ENCODE results near the gene CACNA1C.

CACNA1C gene

GRCh38 chr12:2578211-2578610 is 525.4 kb downstream of the CACNA1C start:
- no peak for DNase-seq

GRCh38 chr12:2578772-2579171 is 526.0 kb downstream of the CACNA1C start:
- DNase-seq: no peak

- DNase-seq: peak; percentile 16
Measured at GRCh38 chr12:2580821-2581220, 528.0 kb downstream of the CACNA1C start.

- no peak for DNase-seq
Measured at GRCh38 chr12:2581293-2582045, 528.7 kb downstream of the CACNA1C start.

GRCh38 chr12:2582631-2583030 is 529.8 kb downstream of the CACNA1C start:
- DNase-seq: peak; percentile 19

GRCh38 chr12:2583091-2583497 is 530.3 kb downstream of the CACNA1C start:
- peak; percentile 52 for DNase-seq

- DNase-seq: no peak
Measured at GRCh38 chr12:2583642-2584401, 531.0 kb downstream of the CACNA1C start.

GRCh38 chr12:2586156-2587038 is 533.6 kb downstream of the CACNA1C start:
- peak; percentile 38 for DNase-seq

GRCh38 chr12:2588345-2588744 is 535.6 kb downstream of the CACNA1C start:
- DNase-seq: no peak

GRCh38 chr12:2589381-2589780 is 536.6 kb downstream of the CACNA1C start:
- no peak for DNase-seq

- DNase-seq: no peak
Measured at GRCh38 chr12:2593045-2593444, 540.3 kb downstream of the CACNA1C start.

- DNase-seq: no peak
Measured at GRCh38 chr12:2596441-2596840, 543.7 kb downstream of the CACNA1C start.

- DNase-seq: no peak
Measured at GRCh38 chr12:2605301-2605700, 552.5 kb downstream of the CACNA1C start.

- no peak for DNase-seq
Measured at GRCh38 chr12:2606186-2606910, 553.6 kb downstream of the CACNA1C start.

GRCh38 chr12:2607881-2608607 is 555.3 kb downstream of the CACNA1C start:
- DNase-seq: no peak

GRCh38 chr12:2608608-2608945 is 555.8 kb downstream of the CACNA1C start:
- DNase-seq: no peak

- no peak for DNase-seq
Measured at GRCh38 chr12:2609020-2609419, 556.2 kb downstream of the CACNA1C start.

GRCh38 chr12:2610358-2610757 is 557.6 kb downstream of the CACNA1C start:
- no peak for DNase-seq

GRCh38 chr12:2613326-2614073 is 560.7 kb downstream of the CACNA1C start:
- DNase-seq: peak; percentile 97

- DNase-seq: peak; percentile 4
Measured at GRCh38 chr12:2614341-2614740, 561.6 kb downstream of the CACNA1C start.
